ENCODE results near the gene RASGRF1.

GRCh38 chr15:78976691-78977090, 113.9 kb downstream of the RASGRF1 start:
- TF ChIP-seq CTCF (conservative IDR thresholded peaks at IDR 0.05) (no peak), ZFX (IDR thresholded peaks at IDR 0.05) (no peak)

Data from C4-2B (cell line).